Metanephros (tissue), 1 donor: Measurements from ENCODE around the gene ZNF470. TPM values are rescaled to one million over a fixed set of nuclear protein-coding genes. Genes with fewer than 3 reads are reported as not detected.

ENCODE experiments used
- total RNA-seq: library from RNA; depleted of rRNA; stranded (reverse); fragments of >200 nt; gene quantifications from one replicate; pipeline ENCODE4 v1.2.3, GENCODE V29; 2014

The ZNF470 gene
- total RNA-seq, result 4.9 TPM

GRCh38 chr19:56567274-56568120 is at the start of gene ZNF470:
ZNF470 (plus strand) TSS chr19:56567468; CDS start chr19:56570312, 2,844 bp downstream.

GRCh38 chr19:56538761-56539263 is 28.5 kb upstream of the ZNF470 start, which contains the start of gene ZFP28:
ZFP28 (plus strand) TSS chr19:56538948; CDS start chr19:56539019, 71 bp downstream.

GRCh38 chr19:56594783-56595547 is 27.7 kb downstream of the ZNF470 start, which contains the start of gene ZNF71:
ZNF71 (plus strand) TSS chr19:56595302; CDS start chr19:56601559, 6,257 bp downstream.

Other genes starting within 250 kb of the ZNF470 start
- 4.8 TPM for gene ZNF582, start 173.9 kb upstream of the ZNF470 start, total RNA-seq
- 7.2 TPM for gene ZNF583, start 163.1 kb upstream of the ZNF470 start, total RNA-seq
- gene ZNF667, start 90.1 kb upstream of the ZNF470 start, total RNA-seq, result 9.1 TPM
- gene ZNF471, start 59.6 kb upstream of the ZNF470 start, total RNA-seq, result 9.3 TPM
- 7.6 TPM for gene ZFP28, start 28.5 kb upstream of the ZNF470 start, total RNA-seq
- 13.8 TPM for gene ZNF71, start 27.8 kb downstream of the ZNF470 start, total RNA-seq
- 0.88 TPM for gene SMIM17, start 75.7 kb downstream of the ZNF470 start, total RNA-seq
- gene ZNF835, start 104.3 kb downstream of the ZNF470 start, total RNA-seq, result 7.1 TPM